ENCODE measurements around the gene PLOD2.
"Not testable (repeated sequence)": the region's sequence is repeated elsewhere in the genome, so short reads cannot be mapped to it uniquely, and the experiment has no call there.

The PLOD2 gene

DNA sequence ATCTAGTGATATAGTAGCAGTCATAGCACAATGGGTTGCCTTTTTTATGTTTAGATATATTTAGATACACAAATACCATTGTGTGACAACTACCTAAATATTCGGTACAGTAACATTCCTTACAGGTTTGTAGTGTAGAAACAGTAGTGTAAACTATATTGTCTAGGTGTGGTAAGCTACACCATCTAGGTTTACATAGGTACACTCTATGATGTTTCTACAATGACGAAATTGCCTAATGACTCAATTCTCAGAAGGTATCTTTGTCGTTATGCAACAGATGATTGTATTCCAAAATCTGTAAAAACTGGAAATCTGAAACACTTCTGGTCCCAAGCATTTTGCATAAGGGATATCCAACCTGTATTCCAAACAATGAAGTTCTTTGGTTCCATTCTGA lies 24.3 kb downstream of the PLOD2 start:
- no peak for DNase-seq

DNA sequence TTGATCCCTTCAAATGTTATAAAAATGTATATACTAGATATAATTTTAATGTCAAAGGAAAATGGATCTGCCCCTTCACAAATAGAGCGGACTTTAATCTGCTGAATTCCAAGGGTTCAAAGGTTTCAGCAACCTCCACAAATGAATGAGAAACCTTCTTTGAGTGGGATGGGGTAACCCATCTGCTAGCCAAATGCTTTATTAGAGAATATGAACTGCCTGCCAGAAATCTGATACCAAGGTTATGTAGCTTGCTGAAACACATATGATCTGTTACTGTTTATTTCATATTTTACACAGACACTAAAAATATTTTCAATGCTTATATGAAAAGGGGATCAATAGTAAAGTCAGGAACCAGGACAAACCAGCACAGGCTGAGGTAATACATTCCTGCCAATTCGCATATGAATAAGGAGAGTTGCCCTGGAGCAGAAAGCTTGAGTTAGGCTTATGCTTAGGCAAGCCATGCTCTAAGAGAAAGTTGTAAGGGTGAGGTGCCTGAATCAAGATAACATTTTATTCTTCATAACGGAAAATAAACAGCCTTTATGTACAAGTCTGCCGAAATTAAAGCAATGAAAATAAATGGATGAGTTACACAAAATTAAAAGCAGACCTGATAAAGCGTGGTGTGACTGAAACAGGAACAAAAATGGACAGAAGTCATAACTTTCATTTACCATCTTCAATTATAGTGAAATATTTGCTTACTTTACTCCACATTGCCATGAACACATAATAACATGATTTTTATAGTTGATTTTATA lies 26.5 kb downstream of the PLOD2 start:
- DNase-seq: no peak

DNA sequence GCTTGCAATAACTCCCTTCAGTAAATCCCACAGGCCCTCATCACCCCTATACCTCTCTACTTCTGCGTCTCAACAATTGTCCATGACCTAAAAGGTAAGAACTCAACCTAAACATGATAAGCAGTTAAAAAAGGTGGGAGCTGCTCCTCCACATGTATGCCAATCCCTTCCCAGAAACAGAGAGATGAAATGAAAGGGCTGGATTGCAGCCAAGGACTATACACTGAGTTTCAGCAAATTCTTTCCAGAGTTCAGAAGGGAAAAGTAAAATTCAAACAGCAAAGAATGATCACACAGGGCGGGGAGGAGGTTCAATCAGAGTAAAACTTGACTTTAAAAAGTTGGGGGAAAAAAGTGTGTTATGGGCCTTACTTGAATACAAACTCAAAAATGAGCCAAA lies 27.5 kb downstream of the PLOD2 start:
- DNase-seq: no peak

DNA sequence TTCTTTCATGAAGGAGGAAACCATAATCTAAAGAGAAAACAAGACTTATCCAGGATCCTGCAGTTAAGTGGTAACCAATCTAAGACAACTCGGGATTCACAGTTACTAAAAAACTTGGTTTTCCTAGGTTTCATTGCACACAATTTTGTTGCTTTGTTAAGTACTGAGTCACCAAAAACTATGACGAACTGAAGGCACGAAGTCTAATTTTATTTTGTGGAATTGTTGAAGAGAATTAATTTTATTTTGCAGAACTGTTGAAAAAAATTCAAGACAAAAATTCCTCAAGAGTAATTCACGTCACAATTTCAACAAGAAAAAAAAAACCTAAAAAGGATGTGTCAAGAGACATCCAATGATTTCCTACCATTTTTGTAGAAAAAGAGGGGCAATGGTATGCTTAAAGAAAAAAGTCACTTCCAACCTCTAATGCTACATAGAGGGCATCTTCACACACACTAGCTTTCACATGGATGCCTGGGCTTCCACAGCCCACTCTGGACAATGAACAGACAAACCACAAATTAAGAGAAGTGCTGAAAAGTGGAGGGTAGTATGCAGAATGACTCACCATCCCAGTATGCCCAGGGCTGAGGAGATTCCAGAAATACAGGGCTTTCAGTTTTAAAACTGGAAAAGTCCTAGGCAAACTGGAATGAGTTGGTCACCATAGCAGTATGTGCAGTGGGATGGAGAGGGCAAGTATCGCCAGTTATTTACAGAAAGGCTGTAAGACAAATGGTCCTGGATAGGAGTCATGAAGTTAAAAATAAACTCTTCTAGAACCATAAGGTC lies 29.2 kb downstream of the PLOD2 start:
- DNase-seq: no peak

DNA sequence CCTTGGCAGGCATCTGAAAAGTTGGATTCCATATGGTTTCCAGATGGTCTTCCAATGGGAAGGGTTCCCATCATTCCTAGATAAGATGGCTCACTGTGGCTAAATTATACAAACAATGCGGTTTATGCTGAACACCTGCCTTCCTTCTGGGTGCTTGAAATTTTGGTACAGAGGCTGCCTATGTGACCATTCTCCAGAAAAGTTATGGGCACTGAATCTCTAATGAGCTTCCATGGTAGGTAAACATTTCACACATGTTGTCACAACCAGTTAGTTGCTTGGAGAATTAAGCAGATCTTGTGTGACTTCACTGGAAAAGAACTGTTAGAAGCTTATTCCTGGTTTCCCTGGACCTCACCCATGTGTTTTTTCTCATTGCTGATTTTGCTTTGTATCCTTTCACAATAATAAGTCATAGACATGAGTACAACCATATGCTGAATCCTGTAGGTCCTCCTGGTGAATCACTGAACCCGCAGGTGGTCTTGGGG lies 30.1 kb downstream of the PLOD2 start:
- DNase-seq: no peak

DNA sequence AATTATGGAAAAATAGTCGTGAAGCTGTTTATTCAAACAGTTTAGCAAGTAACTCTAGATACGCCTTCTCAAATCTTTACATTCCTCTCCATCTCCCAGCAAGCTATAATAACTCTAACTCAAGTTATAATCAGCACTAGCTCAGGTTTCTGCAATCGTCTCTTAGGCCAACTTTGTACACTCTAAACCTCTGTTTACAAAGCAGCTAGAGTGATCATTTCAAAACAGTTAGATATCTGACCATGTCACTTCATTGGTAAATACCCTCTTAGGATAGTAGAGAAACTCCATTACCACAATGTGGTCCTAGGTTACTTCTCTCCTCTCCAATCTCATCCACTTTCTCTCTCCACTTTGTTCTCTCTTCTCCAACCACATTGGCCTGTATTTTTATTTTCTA lies 31.2 kb downstream of the PLOD2 start:
- no peak for DNase-seq

DNA sequence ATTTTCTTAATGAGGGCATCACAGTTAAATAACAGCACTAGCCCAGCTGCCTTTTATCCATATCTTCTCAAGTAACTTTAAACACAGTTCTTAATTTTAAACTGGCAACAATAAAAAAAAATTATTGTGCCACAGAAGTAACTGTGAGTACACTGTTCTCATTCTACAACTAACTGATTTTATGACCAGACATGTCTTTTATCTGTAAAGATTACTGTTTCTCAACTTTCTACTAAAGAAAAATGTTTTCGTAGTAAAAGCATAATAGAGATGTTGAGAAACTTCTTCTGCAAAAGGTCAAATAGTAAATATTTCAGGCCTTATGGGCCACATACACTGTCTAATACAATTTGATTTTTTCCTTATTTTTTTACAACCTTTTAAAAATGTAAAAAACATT lies 32.0 kb downstream of the PLOD2 start:
- DNase-seq: no peak

DNA sequence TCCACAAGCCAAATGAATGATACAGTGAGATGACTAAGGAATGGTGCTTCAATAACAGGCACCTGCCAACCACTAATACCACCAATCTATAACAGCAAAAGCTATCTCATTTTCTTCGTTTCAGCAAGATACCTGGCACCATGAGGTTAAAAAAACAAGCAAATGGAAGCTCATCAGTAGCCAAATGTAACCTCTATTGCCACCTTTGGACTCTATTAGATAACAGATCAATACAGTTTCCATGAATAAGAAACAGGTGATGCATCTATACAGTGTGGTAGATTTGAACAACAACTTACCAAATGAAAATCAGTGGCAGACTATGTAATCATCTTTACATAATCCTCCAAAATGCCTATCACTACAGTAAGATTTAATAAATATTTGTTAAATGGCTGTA lies 32.8 kb downstream of the PLOD2 start:
- no peak for DNase-seq

DNA sequence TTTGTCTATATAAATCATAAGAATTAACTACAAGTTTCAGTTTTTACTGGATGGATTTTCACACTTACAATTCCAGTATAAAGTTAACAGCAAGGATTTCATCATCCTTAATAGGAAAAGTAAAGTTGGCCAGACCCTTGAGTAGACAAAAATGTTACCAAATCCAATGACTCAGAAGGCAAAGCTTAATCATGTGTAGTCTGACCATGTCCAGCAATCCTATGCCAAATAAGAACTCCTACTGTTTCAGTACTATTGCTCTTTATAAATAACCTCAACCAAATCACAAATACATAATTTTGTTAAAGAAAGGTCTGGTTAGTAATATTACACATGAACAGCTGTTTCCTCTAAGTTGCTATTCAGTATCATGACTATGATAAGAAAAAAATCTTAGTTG lies 35.0 kb downstream of the PLOD2 start:
- DNase-seq: no peak

DNA sequence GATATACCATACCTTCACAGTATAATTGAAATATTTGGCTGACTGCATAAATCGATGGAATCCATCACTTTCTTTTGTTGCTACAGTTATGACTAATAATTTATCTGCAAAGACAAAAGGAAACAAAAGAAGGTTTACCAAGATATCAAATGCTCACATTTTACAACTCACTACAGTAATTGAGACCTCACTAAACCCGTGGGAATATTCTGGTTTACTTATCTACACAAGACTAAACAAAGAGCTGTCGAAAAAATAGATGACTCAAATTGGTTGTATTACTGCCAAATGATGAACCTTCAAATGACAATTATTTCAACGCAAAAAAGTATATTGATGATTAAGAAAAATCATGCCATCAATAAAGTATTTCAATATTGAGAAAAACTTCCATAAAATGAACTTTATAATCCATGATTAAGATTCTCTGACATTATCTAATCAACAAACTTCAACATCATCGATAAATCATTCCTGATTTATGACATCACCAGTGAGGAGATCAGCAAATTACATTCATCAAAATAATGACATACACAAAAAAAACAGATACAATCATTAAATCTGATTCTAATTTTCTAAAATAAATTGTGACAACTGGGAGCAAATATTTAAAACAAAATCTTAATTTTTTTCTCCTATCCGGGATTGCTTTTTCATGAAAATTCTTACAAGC lies 36.7 kb downstream of the PLOD2 start:
- no peak for DNase-seq

DNA sequence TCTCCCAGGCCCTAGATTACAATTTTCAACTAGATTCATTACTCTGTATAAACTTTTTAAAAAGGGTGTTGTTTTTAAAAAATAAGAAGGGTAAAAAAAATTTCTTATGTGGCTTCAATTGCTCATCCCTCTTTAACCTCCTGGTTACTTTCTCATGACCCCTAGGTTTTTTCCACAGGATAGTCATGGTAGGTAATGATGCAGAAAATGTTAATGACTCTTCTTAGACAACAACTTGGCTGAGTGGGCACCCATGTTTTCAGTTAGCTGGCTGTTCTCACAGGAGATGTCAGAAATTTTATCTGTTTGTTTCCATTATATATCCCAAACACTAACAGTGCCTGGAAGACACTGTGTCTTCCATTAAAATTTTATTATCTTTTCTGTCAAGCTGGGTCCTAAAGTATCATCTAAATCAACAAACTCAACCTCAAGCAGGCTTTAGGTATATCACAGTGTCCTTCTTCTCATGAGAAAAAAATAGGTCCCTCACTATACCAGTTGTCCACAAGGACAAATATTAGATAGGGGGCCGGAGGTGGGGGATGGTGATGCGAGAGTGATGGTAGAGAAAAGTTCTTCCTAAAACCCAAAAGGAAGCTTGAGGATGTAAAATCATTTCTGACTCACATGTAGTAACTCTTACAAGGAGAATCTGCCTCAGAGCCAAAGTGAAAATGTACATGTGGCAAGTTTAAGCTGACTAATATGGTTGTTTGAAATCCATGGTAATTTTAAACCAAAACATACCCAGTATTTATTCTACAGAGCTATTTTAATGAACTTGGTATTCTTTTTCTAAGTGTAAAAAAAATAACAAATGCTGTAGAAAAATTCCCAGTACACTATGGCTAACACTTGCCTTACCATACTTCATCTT lies 43.3 kb downstream of the PLOD2 start:
- no peak for DNase-seq

DNA sequence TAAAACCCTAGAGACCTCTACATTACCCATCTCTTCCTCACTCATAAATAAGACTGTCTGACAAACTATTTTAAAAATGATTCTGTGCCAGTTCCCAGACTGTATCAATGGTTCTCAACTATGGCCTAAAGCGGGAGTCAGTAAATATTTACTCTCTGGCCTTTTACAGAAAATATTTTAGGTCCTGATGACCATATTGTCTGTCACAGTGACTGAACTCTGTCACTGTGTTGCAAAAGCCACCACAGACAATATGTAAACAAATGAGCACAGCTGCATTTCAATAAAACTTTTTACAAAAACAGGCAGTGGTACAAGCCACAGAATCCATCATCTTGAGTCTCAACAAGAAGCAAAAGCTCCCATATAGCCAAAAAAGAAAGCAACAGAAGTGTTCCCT lies 45.4 kb downstream of the PLOD2 start:
- no peak for DNase-seq

DNA sequence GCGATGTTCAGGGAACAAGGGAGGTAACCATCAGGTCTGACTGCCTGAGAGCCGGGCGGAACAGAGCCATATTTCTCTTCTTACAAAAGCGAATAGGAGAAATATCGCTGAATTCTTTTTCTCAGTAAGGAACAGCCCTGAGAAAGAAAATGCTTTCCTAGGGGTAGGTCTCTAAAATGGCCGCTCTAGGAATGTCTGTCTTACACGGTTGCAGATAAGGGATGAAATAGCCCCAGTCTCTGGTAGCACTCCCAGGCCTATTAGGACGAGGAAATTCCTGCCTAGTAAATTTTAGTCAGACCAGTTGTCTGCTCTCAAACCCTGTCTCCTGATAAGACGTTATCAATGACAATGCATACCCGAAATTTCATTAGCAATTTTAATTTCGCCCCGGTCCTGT lies 47.2 kb downstream of the PLOD2 start:
- DNase-seq: not testable (repeated sequence)

DNA sequence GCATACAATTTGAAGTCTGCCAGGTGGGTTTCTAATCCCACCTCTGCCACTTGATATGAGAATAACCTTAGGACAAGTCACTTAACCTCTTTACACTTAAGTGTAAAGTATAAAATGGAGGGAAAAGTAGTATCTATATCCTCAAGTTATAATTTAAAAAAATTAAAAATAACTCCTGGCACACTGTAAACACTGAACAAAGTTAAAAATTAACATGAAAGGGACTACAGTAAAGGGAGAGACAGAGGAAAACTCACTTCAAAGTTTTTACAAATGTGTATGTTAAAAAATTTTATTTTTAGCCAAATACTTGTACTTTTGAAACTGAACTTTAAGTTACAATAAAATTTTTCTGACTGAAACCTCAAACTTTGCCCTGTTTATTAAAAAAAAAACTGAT lies 49.6 kb downstream of the PLOD2 start:
- DNase-seq: no peak

DNA sequence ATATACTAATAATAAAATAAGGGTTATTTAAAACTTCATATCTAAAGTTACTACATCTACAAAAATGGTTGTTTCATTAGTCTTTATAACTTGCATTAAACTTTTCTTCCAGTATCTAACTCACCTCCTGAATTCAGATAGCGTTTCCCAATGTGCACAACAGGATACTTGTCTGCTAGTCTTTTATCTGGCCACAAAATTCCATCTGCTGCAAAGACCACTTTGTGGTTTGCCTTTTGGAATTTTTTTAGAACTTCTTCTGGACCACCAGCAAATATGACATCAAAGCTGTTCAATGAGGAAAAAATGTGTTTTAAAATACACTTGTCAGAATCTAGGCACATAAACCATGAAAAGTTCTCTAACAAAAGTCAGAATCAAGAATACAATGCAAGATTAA lies 50.8 kb downstream of the PLOD2 start:
- no peak for DNase-seq

DNA sequence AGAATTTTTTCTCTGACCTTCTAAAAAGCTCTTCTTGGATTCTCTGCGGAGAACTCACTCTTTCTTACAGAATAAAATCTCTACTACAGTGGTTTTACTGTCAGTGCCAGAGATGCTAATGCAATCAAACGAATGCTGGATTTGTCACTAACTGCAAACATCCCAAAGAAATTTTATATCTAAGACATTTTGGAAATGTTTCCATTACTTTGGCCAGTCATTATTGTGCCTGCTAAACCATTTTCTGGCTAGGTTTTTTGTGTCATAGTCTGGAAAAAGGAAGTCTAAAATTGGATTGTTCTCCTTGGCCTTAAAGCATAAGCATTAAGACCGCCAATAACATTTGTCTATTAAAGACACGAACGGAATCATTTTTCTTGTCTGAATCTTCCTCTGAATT lies 54.0 kb downstream of the PLOD2 start:
- DNase-seq: no peak

DNA sequence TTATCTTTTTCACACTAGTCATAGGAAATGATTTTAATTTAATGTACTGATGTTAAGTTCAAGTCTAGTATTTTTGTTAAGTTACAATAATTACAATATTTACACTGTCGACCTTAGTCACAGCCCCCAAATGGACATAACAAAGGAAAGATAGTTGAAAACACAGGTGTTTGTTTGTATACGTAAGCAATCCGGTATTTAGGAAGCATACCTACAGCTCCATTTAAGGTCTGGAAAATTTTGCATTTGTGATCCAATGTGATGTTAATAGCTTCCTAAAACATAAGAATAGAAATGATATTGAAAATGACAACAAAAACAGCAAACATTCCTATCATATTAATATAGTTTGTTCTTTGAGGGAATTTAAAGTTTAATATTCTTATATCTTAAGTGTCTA lies 56.9 kb downstream of the PLOD2 start:
- DNase-seq: no peak

DNA sequence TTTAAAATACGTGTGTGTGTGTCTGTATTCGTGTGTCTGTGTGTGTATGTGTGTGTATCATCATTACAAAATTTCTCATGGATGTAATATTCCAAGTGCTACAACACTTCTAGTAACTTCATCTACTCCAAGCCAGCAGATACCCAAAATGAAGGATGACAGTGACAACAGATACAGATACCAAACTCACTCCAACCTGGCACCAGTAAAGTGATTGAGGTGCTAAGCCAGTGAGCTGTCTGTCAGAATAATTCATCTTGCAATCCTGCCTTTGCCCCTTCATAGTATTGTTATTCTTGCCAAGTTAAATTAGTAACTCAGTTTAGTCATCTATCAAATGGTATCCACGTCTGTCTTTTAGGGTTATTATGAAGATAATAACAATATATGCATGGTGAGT lies 58.1 kb downstream of the PLOD2 start:
- no peak for DNase-seq

DNA sequence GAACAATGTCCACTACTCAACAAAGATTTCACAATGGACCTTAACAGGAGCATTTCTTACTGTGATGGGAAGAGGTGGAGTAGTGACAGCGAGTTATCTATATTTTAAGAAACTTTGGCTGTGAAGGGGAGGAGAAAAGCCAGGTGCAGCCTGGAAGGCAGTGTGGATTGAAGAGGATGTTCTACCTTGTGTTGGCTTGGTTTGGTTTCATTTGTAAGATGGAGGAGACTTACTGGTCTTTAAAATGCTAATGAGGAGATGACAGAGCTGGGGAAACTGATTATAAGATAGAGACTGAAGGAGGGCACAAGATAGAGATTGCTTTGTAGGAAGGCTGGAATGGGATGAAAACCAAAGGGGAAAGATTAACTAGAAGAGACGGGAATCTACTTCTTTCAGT lies 59.4 kb downstream of the PLOD2 start:
- no peak for DNase-seq

DNA sequence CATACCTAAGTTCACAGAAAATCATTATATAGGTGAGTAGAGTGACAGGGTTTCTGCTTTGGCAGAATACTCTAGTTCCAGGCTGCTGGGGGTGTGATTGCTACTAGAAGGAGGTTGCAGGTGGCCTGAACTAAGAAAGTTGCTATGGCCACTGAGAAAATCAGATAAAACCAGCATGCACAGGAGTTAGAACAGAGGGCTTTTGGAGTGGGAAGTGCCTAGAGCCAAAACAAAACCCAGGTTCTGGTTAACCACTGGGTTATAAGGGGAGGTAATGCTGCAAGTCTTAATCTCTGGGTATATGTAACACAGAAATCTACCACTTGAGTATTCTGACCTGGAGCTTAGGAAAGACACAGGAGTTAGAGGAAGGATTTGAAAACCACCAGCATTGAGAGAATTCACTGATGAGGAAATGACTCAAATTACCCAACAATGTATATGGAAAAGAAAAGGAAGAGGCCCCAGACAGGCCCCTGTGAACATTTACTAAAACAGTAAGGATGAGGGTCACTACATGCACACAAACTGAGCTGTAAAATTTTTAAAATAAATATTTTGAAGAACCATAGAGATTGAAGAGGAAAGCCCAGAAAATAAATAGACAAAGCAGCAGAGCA lies 60.0 kb downstream of the PLOD2 start:
- no peak for DNase-seq

DNA sequence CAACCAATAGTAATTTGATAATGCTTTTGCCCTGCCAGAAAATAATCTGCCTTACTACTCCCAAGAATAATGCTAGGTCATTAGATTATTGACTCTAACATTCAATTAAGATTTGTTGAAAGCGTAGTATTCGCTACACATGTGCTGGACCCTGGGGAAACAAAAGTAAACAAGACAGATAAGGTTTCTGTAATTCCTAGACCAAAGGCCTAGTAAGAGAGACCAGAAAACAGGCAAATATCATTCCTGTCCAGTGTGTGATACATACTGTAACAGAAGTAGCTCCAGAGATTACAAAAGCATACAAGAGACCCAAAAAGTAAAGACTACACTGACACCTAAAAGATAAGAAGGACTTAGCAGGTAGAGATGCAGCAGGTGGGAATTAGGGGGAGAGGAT lies 60.8 kb downstream of the PLOD2 start:
- no peak for DNase-seq

DNA sequence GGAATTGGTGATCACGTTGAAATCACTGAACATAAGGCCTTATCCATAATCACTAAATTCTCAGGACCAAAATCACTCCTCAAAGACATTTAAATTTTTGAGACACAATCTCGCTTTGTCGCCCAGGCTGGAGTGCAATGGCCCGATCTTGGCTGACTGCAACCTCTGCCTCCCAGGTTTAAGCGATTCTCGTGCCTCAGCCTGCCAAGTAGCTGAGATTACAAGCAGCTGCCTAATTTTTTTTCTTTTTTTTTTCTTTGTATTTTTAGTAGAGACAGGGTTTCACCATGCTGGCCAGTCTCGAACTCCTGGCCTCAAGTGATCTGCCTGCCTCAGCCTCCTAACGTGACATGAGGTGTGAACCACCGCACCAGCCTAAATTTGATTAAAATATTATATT lies 61.7 kb downstream of the PLOD2 start:
- DNase-seq: no peak

Data from 8988T (cell line).